Neural cell (in vitro differentiated cells): ENCODE measurements around the gene CFAP99. TPM values are rescaled to one million over a fixed set of nuclear protein-coding genes. Genes with fewer than 3 reads are reported as not detected.

ENCODE experiments used
- H2AFZ ChIP-seq: fragments of 200-600, 300-800 bp; sonication (generic), shearing (Covaris generic); 2 replicates; pipeline ENCODE4 v1.6.0; 2014; ENCODE audit warnings: low read depth, mild to moderate bottlenecking, antibody characterized with exemption, low read length, moderate library complexity
- H3F3A ChIP-seq: fragments of 200-600 bp; shearing (Covaris generic); 2 replicates; pipeline ENCODE4 v1.6.1; 2016; ENCODE audit warnings: mild to moderate bottlenecking, moderate library complexity, mixed read lengths, antibody characterized with exemption, low read length; ENCODE audit not compliant: insufficient read depth, poor library complexity, severe bottlenecking
- H3K27ac ChIP-seq: fragments of 200-600, 300-800 bp; sonication (generic), shearing (Covaris generic); 2 replicates; pipeline ENCODE4 v1.5.1; 2014; ENCODE audit warnings: mild to moderate bottlenecking, low read length, moderate library complexity
- H3K27me3 ChIP-seq: fragments of 300-800, 200-600 bp; sonication (generic), shearing (Covaris generic); 2 replicates; pipeline ENCODE4 v1.6.0; 2014; ENCODE audit warnings: mild to moderate bottlenecking, low read depth, low read length, moderate library complexity; ENCODE audit not compliant: insufficient read depth
- H3K36me3 ChIP-seq: fragments of 300-800, 200-600 bp; sonication (generic), shearing (Covaris generic); 2 replicates; pipeline ENCODE4 v1.5.1; 2014; ENCODE audit warnings: mild to moderate bottlenecking, antibody characterized with exemption, low read length, moderate library complexity; ENCODE audit not compliant: insufficient read depth
- H3K4me2 ChIP-seq: fragments of 300-800, 200-600 bp; sonication (generic), shearing (Covaris generic); 2 replicates; pipeline ENCODE4 v1.6.0; 2014; ENCODE audit warnings: mild to moderate bottlenecking, low read length
- H3K4me3 ChIP-seq: fragments of 300-800, 200-600 bp; sonication (generic), shearing (Covaris generic); 2 replicates; pipeline ENCODE4 v1.5.1; 2014; ENCODE audit warnings: mild to moderate bottlenecking, low read length, moderate library complexity
- H3K79me2 ChIP-seq: fragments of 200-600 bp; shearing (Covaris generic); replicated peaks from 2 replicates; pipeline ENCODE4 v1.6.0; 2014; ENCODE audit warnings: mild to moderate bottlenecking, low read length, moderate library complexity; ENCODE audit not compliant: insufficient read depth
- H3K9ac ChIP-seq: fragments of 300-800, 200-600 bp; sonication (generic), shearing (Covaris generic); 2 replicates; pipeline ENCODE4 v1.6.1; 2016; ENCODE audit warnings: mild to moderate bottlenecking, low read length, mixed read lengths
- H3K9me2 ChIP-seq: fragments of 200-600 bp; shearing (Covaris generic); 2 replicates; pipeline ENCODE4 v1.6.1; 2016; ENCODE audit warnings: mild to moderate bottlenecking, low read length, mixed read lengths; ENCODE audit not compliant: insufficient read depth
- H3K9me3 ChIP-seq: fragments of 200-600, 300-800 bp; sonication (generic), shearing (Covaris generic); 2 replicates; pipeline ENCODE4 v1.6.1; 2016; ENCODE audit warnings: mild to moderate bottlenecking, mixed run types, low read length, moderate library complexity, mixed read lengths
- H4K20me1 ChIP-seq: fragments of 200-600 bp; shearing (Covaris generic); 2 replicates; pipeline ENCODE4 v1.6.1; 2016; ENCODE audit warnings: mild to moderate bottlenecking, mixed run types; ENCODE audit not compliant: insufficient read depth
- CTCF ChIP-seq: fragments of 450-650 bp; IDR thresholded peaks from 2 replicates; pipeline ENCODE4 v1.5.1; 2014; ENCODE audit warnings: antibody characterized with exemption, mild to moderate bottlenecking, moderate library complexity; ENCODE audit not compliant: poor library complexity, severe bottlenecking
- EP300 ChIP-seq: fragments of 450-650 bp; conservative IDR thresholded peaks from 2 replicates; pipeline ENCODE4 v1.6.1; 2014; ENCODE audit warnings: antibody characterized with exemption, mild to moderate bottlenecking, moderate library complexity; ENCODE audit not compliant: poor library complexity, severe bottlenecking
- EZH2 ChIP-seq: fragments of 200-600, 300-800 bp; shearing (Covaris generic), sonication (generic); IDR thresholded peaks from 2 replicates; pipeline ENCODE4 v1.6.1; 2014; ENCODE audit warnings: antibody characterized with exemption, low read length, borderline replicate concordance, mild to moderate bottlenecking; ENCODE audit not compliant: insufficient read depth, poor library complexity, severe bottlenecking
- MXI1 ChIP-seq: fragments of 450-650 bp; conservative IDR thresholded peaks from 2 replicates; pipeline ENCODE4 v1.6.1; 2014; ENCODE audit warnings: antibody characterized with exemption, mild to moderate bottlenecking; ENCODE audit not compliant: poor library complexity, severe bottlenecking
- POLR2AphosphoS5 ChIP-seq: IDR thresholded peaks from 2 replicates; pipeline ENCODE4 v1.6.1; 2012
- RAD21 ChIP-seq: fragments of 450-650 bp; conservative IDR thresholded peaks from 2 replicates; pipeline ENCODE4 v1.6.1; 2014; ENCODE audit warnings: antibody characterized with exemption, mild to moderate bottlenecking, moderate library complexity
- REST ChIP-seq: IDR thresholded peaks from 2 replicates; pipeline ENCODE4 v1.6.1; 2012; ENCODE audit warnings: borderline replicate concordance
- SMC3 ChIP-seq: fragments of 450-650 bp; conservative IDR thresholded peaks from 2 replicates; pipeline ENCODE4 v1.6.1; 2014; ENCODE audit warnings: antibody characterized with exemption, mild to moderate bottlenecking, moderate library complexity; ENCODE audit not compliant: poor library complexity
- TAF1 ChIP-seq: IDR thresholded peaks from 2 replicates; pipeline ENCODE4 v1.6.1; 2012; ENCODE audit warnings: low read depth
- polyA plus RNA-seq: library from polyadenylated mRNA; depleted of rRNA; stranded (reverse); fragments of >200 nt; gene quantifications from 2 replicates; pipeline ENCODE4 v1.2.3, GENCODE V29; 2014

CFAP99 gene
- polyA plus RNA-seq, 1 donor from 2014 or later = not detected

- H4K20me1 ChIP-seq = no peaks in the 10 kb centered on the region
- H3K4me2 ChIP-seq = no peak overlapping the region
- no peak overlapping the region for H3K27ac ChIP-seq
- no peaks in the 10 kb centered on the region for H3K9me3 ChIP-seq
- no peaks in the 10 kb centered on the region for H3K9me2 ChIP-seq
- peaks cover 28% of the 10 kb centered on the region for H3K27me3 ChIP-seq
- H2AFZ ChIP-seq = no peak overlapping the region
- H3K9ac ChIP-seq = no peak overlapping the region
- H3K4me3 ChIP-seq = no peak overlapping the region
- no peaks in the 10 kb centered on the region for H3K79me2 ChIP-seq
- TF ChIP-seq SMC3 (no peak), EP300 (no peak), REST (no peak), MXI1 (no peak), EZH2 (no peak), CTCF (no peak), POLR2AphosphoS5 (no peak), TAF1 (no peak), RAD21 (no peak)
- H3K36me3 ChIP-seq = no peaks in the 10 kb centered on the region
- H3F3A ChIP-seq = no peaks in the 10 kb centered on the region
Measured at GRCh38 chr4:2423695-2424094, 4.9 kb downstream of the CFAP99 start.

GRCh38 chr4:2424581-2424980 is 5.8 kb downstream of the CFAP99 start:
- no peaks in the 10 kb centered on the region for H3F3A ChIP-seq
- no peaks in the 10 kb centered on the region for H4K20me1 ChIP-seq
- H2AFZ ChIP-seq = no peak overlapping the region
- H3K4me3 ChIP-seq = no peak overlapping the region
- TF ChIP-seq EZH2 (no peak), POLR2AphosphoS5 (no peak), REST (no peak), SMC3 (no peak), CTCF (no peak), MXI1 (no peak), RAD21 (no peak), EP300 (no peak), TAF1 (no peak)
- no peak overlapping the region for H3K4me2 ChIP-seq
- H3K9me3 ChIP-seq = no peaks in the 10 kb centered on the region
- H3K79me2 ChIP-seq = no peaks in the 10 kb centered on the region
- H3K27ac ChIP-seq = no peak overlapping the region
- H3K27me3 ChIP-seq = peaks cover 21% of the 10 kb centered on the region
- H3K36me3 ChIP-seq = no peaks in the 10 kb centered on the region
- no peaks in the 10 kb centered on the region for H3K9me2 ChIP-seq
- H3K9ac ChIP-seq = no peak overlapping the region
